ENCODE measurements around the gene S100A12.

Gene S100A12

GRCh38 chr1:153365696-153366095 is 9.7 kb downstream of the S100A12 start:
- no peak for DNase-seq

GRCh38 chr1:153364766-153365666 is 10.4 kb downstream of the S100A12 start:
- DNase-seq: no peak

- DNase-seq: no peak
Observed at GRCh38 chr1:153364156-153364555, 11.3 kb downstream of the S100A12 start.

GRCh38 chr1:153363641-153364040 is 11.8 kb downstream of the S100A12 start:
- no peak for DNase-seq

- DNase-seq: no peak
Observed at GRCh38 chr1:153362187-153362775, 13.1 kb downstream of the S100A12 start.

- DNase-seq: no peak
Observed at GRCh38 chr1:153361480-153362109, 13.8 kb downstream of the S100A12 start.

GRCh38 chr1:153360592-153361479 is 14.6 kb downstream of the S100A12 start:
- no peak for DNase-seq

- DNase-seq: no peak
Observed at GRCh38 chr1:153360190-153360589, 15.2 kb downstream of the S100A12 start.

- no peak for DNase-seq
Observed at GRCh38 chr1:153359241-153359640, 16.2 kb downstream of the S100A12 start.

- no peak for DNase-seq
Observed at GRCh38 chr1:153358691-153358975, 16.8 kb downstream of the S100A12 start.

GRCh38 chr1:153357853-153358690 is 17.3 kb downstream of the S100A12 start, which contains the start of gene S100A9:
S100A9 (plus strand) TSS chr1:153357854; CDS start chr1:153358284, 430 bp downstream.
- DNase-seq: no peak

- no peak for DNase-seq
Observed at GRCh38 chr1:153357076-153357852, 18.2 kb downstream of the S100A12 start.

- no peak for DNase-seq
Observed at GRCh38 chr1:153356392-153357075, 18.9 kb downstream of the S100A12 start.

- DNase-seq: peak; percentile 27
Observed at GRCh38 chr1:153355445-153356071, 19.9 kb downstream of the S100A12 start.

- DNase-seq: no peak
Observed at GRCh38 chr1:153354515-153355193, 20.8 kb downstream of the S100A12 start.

- DNase-seq: no peak
Observed at GRCh38 chr1:153353226-153353947, 22.0 kb downstream of the S100A12 start.

GRCh38 chr1:153352523-153352922 is 22.9 kb downstream of the S100A12 start:
- peak; percentile 44 for DNase-seq

GRCh38 chr1:153350321-153350957 is 25.0 kb downstream of the S100A12 start:
- DNase-seq: no peak
